Astrocyte (in vitro differentiated cells and primary cell): ENCODE data around the gene HECTD4.

Experiments used
- CTCF ChIP-seq: IDR thresholded peaks from 2 replicates; pipeline ENCODE4 v1.5.1; 2011; ENCODE audit warnings: low read depth, mild to moderate bottlenecking, inconsistent platforms, low read length, moderate library complexity; ENCODE audit not compliant: insufficient read depth
- EZH2 ChIP-seq: IDR thresholded peaks from 2 replicates; pipeline ENCODE4 v1.6.1; 2012; ENCODE audit warnings: mild to moderate bottlenecking, low read length, inconsistent platforms; ENCODE audit not compliant: insufficient read depth

GRCh38 chr12:112314981-112315380 lies 67.2 kb downstream of the HECTD4 start:
- no peak for TF ChIP-seq CTCF
- TF ChIP-seq EZH2 = no peak
